GM23338 (cell line): ENCODE results near the gene OTUD6A. TPM values are rescaled to one million over a fixed set of nuclear protein-coding genes. Genes with fewer than 3 reads are reported as not detected.

Experiments
- ATAC-seq: fragments of 200-7000 bp; cut with Tn5 transposase; 3 replicates; pipeline ENCODE4 v1.9.1; 2020
- DNase-seq: peaks from one replicate; pipeline ENCODE4 v3.0.0-alpha.2; 2015; ENCODE audit warnings: low spot score
- H2AFZ ChIP-seq: fragments of 200-600 bp; sonication (generic); 2 replicates; pipeline ENCODE4 v1.8.0; 2016; ENCODE audit warnings: antibody characterized with exemption, mild to moderate bottlenecking, moderate library complexity
- H3F3A ChIP-seq: fragments of 200-600 bp; sonication (generic); replicated peaks from 2 replicates; pipeline ENCODE4 v1.8.0; 2017; ENCODE audit warnings: antibody characterized with exemption, mixed run types, low read depth
- H3K27ac ChIP-seq: fragments of 200-600 bp; sonication (generic); 2 replicates; pipeline ENCODE4 v1.6.1; 2016; ENCODE audit warnings: low read depth
- H3K27me3 ChIP-seq: fragments of 200-600 bp; sonication (generic); 2 replicates; pipeline ENCODE4 v1.8.0; 2016; ENCODE audit warnings: mild to moderate bottlenecking, mixed run types, moderate library complexity; ENCODE audit not compliant: insufficient read depth
- H3K36me3 ChIP-seq: fragments of 200-600 bp; sonication (generic); 2 replicates; pipeline ENCODE4 v1.8.0; 2016; ENCODE audit warnings: mild to moderate bottlenecking; ENCODE audit not compliant: insufficient read depth
- H3K4me1 ChIP-seq: fragments of 200-600 bp; sonication (generic); 2 replicates; pipeline ENCODE4 v1.8.0; 2016; ENCODE audit warnings: mild to moderate bottlenecking, moderate library complexity; ENCODE audit not compliant: insufficient read depth
- H3K4me2 ChIP-seq: fragments of 200-600 bp; sonication (generic); 2 replicates; pipeline ENCODE4 v1.7.1; 2017; ENCODE audit warnings: mixed run types
- H3K4me3 ChIP-seq: fragments of 200-600 bp; sonication (generic); 2 replicates; pipeline ENCODE4 v1.6.1; 2016; ENCODE audit warnings: mixed run types
- H3K79me2 ChIP-seq: fragments of 200-600 bp; sonication (generic); replicated peaks from 2 replicates; pipeline ENCODE4 v1.8.0; 2017; ENCODE audit warnings: mild to moderate bottlenecking; ENCODE audit not compliant: insufficient read depth
- H3K9me2 ChIP-seq: fragments of 200-600 bp; sonication (generic); 2 replicates; pipeline ENCODE4 v1.8.0; 2017; ENCODE audit not compliant: insufficient read depth
- H4K20me1 ChIP-seq: fragments of 200-600 bp; sonication (generic); replicated peaks from 2 replicates; pipeline ENCODE4 v1.8.0; 2017; ENCODE audit warnings: mild to moderate bottlenecking; ENCODE audit not compliant: insufficient read depth
- H3K27ac Mint-ChIP-seq: 2 replicates; pipeline ENCODE4 v1.8.0; 2020; ENCODE audit warnings: inconsistent platforms, mild to moderate bottlenecking, moderate library complexity, mixed read lengths
- H3K27me3 Mint-ChIP-seq: 3 replicates; pipeline ENCODE4 v1.8.0; 2022; ENCODE audit warnings: low read depth, mild to moderate bottlenecking, moderate library complexity, mixed read lengths, inconsistent platforms; ENCODE audit not compliant: insufficient read depth, poor library complexity
- H3K36me3 Mint-ChIP-seq: 3 replicates; pipeline ENCODE4 v1.8.0; 2021; ENCODE audit warnings: low read depth, mild to moderate bottlenecking, inconsistent platforms, moderate library complexity, mixed read lengths
- H3K4me1 Mint-ChIP-seq: 3 replicates; pipeline ENCODE4 v1.8.0; 2020; ENCODE audit warnings: mild to moderate bottlenecking, inconsistent platforms, mixed read lengths
- H3K4me3 Mint-ChIP-seq: 3 replicates; pipeline ENCODE4 v1.8.0; 2021; ENCODE audit warnings: moderate library complexity, mild to moderate bottlenecking, inconsistent platforms, mixed read lengths
- H3K9me3 Mint-ChIP-seq: 3 replicates; pipeline ENCODE4 v1.8.0; 2020; ENCODE audit warnings: moderate library complexity, mild to moderate bottlenecking, inconsistent platforms, mixed read lengths
- CREB1 ChIP-seq: fragments of 250-450 bp; sonication (Bioruptor Pico); IDR thresholded peaks from 2 replicates; pipeline ENCODE4 v1.5.0; 2020; ENCODE audit warnings: low read depth, mild to moderate bottlenecking, moderate library complexity
- CTCF ChIP-seq, 2 experiments: fragments of 200-600 bp in 1 of 2; sonication (generic) in 1 of 2; conservative IDR thresholded peaks; 2 replicates each; pipeline versions ENCODE4 v1.5.1 to v1.6.1; 2016 to 2017; ENCODE audit warnings: antibody characterized with exemption in 2 of 2, low read depth in 2 of 2, mild to moderate bottlenecking in 2 of 2, moderate library complexity in 1 of 2
- EZH2phosphoT487 ChIP-seq: fragments of 200-600 bp; sonication (generic); IDR thresholded peaks from one replicate; pipeline ENCODE4 v1.8.1; 2018; ENCODE audit warnings: antibody characterized with exemption; ENCODE audit not compliant: unreplicated experiment
- JUNB ChIP-seq: IDR thresholded peaks from one replicate; pipeline ENCODE4 v1.6.1; 2016; ENCODE audit warnings: antibody characterized with exemption; ENCODE audit not compliant: unreplicated experiment
- NANOG ChIP-seq: IDR thresholded peaks from 2 replicates; pipeline ENCODE4 v1.6.1; 2016; ENCODE audit warnings: antibody characterized with exemption, borderline replicate concordance
- POLR2AphosphoS5 ChIP-seq: IDR thresholded peaks from 2 replicates; pipeline ENCODE4 v1.6.1; 2016; ENCODE audit warnings: antibody characterized with exemption, low read depth
- STAT1 ChIP-seq: IDR thresholded peaks from one replicate; pipeline ENCODE4 v1.6.1; 2016; ENCODE audit warnings: antibody characterized with exemption; ENCODE audit not compliant: unreplicated experiment
- ZNF462 ChIP-seq: fragments of 250-450 bp; sonication (Bioruptor Pico); IDR thresholded peaks from 2 replicates; pipeline ENCODE4 v1.5.0; 2020; ENCODE audit warnings: mild to moderate bottlenecking, moderate library complexity
- polyA plus RNA-seq: library from polyadenylated mRNA; unstranded; fragments of >200 nt; fragmentation: Nextera tagmentation; extraction: Ambion mirVana; gene quantifications from 2 replicates; pipeline ENCODE4 v1.2.1, GENCODE V29; 2016
- total RNA-seq: library from RNA; depleted of rRNA; stranded (reverse); fragments of >200 nt; shearing (Covaris generic); gene quantifications from 2 replicates; pipeline ENCODE4 v1.2.3, GENCODE V29; 2014

OTUD6A gene
- total and polyA plus RNA-seq, 2 experiments from 2014 or later, result 0.17 TPM; not detected in 1

GRCh38 chrX:70082723-70083122, 20.5 kb downstream of the OTUD6A start (continued):
- TF ChIP-seq ZNF462 (CRISPR knock-in tag) (no peak), JUNB (no peak), NANOG (no peak)

- H3K36me3 ChIP-seq, result no peaks in the 10 kb centered on the region
- DNase-seq, result no peak
- no peak overlapping the region for H3K4me3 ChIP-seq
- peaks cover 5% of the 10 kb centered on the region for H3K4me1 ChIP-seq
- no peak overlapping the region for H3K4me2 ChIP-seq
- no peaks in the 10 kb centered on the region for H3K27me3 ChIP-seq
- Mint-ChIP-seq H3K27ac (no peak overlapping the region), H3K4me3 (no peak overlapping the region), H3K9me3 (no peaks in the 10 kb centered on the region), H3K27me3 (peaks cover 3% of the 10 kb centered on the region), H3K36me3 (no peaks in the 10 kb centered on the region), H3K4me1 (peaks cover 6% of the 10 kb centered on the region; the same call in 1 of the 3 replicates)
- no peaks in the 10 kb centered on the region for H3F3A ChIP-seq
- H3K27ac ChIP-seq, result no peak overlapping the region
- H2AFZ ChIP-seq, result no peak overlapping the region
- ATAC-seq, result no peak
- H4K20me1 ChIP-seq, result no peaks in the 10 kb centered on the region
- no peaks in the 10 kb centered on the region for H3K79me2 ChIP-seq
- no peaks in the 10 kb centered on the region for H3K9me2 ChIP-seq
- TF ChIP-seq NANOG, result no peak
- TF ChIP-seq CTCF (conservative IDR thresholded peaks at IDR 0.05; ENCODE audit: low read depth in 2 of 2), result no peak
- no peak for TF ChIP-seq POLR2AphosphoS5
- TF ChIP-seq EZH2phosphoT487, result no peak
- TF ChIP-seq STAT1, result no peak
- no peak for TF ChIP-seq CREB1 (CRISPR knock-in tag)
Observed at GRCh38 chrX:70084592-70085240, 22.5 kb downstream of the OTUD6A start.
